PC-9 (cell line): ENCODE results near the gene OR4A16.

Experiments
- CTCF ChIP-seq: fragments of 200-600 bp; sonication (generic); conservative IDR thresholded peaks from 2 replicates; pipeline ENCODE4 v1.6.1; 2017; ENCODE audit warnings: mixed run types, antibody characterized with exemption, mild to moderate bottlenecking, moderate library complexity
- EZH2 ChIP-seq: fragments of 200-600 bp; sonication (generic); IDR thresholded peaks from 2 replicates; pipeline ENCODE4 v1.8.0; 2017; ENCODE audit warnings: antibody characterized with exemption, low read depth

- no peak for TF ChIP-seq EZH2
- no peak for TF ChIP-seq CTCF
Measured at GRCh38 chr11:55345306-55345705, 2.3 kb downstream of the OR4A16 start.
